Tibial nerve (tissue), 4 donors: ENCODE data around the gene NCMAP. TPM values are rescaled to one million over a fixed set of nuclear protein-coding genes. Genes with fewer than 3 reads are reported as not detected.

Source experiments
- DNase-seq, 2 donors: peaks; one replicate each; pipeline ENCODE4 v3.0.0-alpha.2; 2019; ENCODE audit warnings: low spot score in 2 of 2
- H3K27ac ChIP-seq, 4 donors: fragments of 200-600 bp; sonication (generic) in 3 of 4; one replicate each; pipeline ENCODE4 v1.5.1; 2017 to 2019; ENCODE audit warnings: mild to moderate bottlenecking in 1 of 4
- H3K27me3 ChIP-seq, 2 donors: fragments of 200-600 bp; sonication (generic) in 1 of 2; one replicate each; pipeline versions ENCODE4 v1.5.1 to v1.6.0; 2017 to 2019
- H3K36me3 ChIP-seq, 3 donors: fragments of 200-600 bp; sonication (generic); one replicate each; pipeline ENCODE4 v1.5.1; 2018 to 2019
- H3K4me1 ChIP-seq, 4 donors: fragments of 200-600 bp; sonication (generic) in 3 of 4; one replicate each; pipeline ENCODE4 v1.5.1; 2017 to 2019
- H3K4me3 ChIP-seq, 4 donors: fragments of 200-600 bp; sonication (generic) in 3 of 4; one replicate each; pipeline ENCODE4 v1.5.1; 2017 to 2019; ENCODE audit warnings: mild to moderate bottlenecking in 1 of 4, moderate library complexity in 1 of 4
- H3K9me3 ChIP-seq, 4 donors: fragments of 200-600 bp; sonication (generic) in 3 of 4; one replicate each; pipeline ENCODE4 v1.5.1; 2017 to 2019
- CTCF ChIP-seq, 5 experiments: fragments of 200-600 bp in 3 of 5; fragments of 450-650 bp in 2 of 5; sonication (generic) in 3 of 5; IDR thresholded peaks; one replicate each; pipeline ENCODE4 v1.5.1; 2016 to 2019; ENCODE audit warnings: antibody characterized with exemption in 5 of 5, mild to moderate bottlenecking in 3 of 5, moderate library complexity in 2 of 5
- EP300 ChIP-seq, 2 donors: sonication (generic); formaldehyde crosslinking; IDR thresholded peaks; one replicate each; pipeline ENCODE4 v1.6.1; 2017; ENCODE audit warnings: antibody characterized with exemption in 2 of 2, mild to moderate bottlenecking in 1 of 2
- POLR2A ChIP-seq, 2 donors: fragments of 450-650 bp; IDR thresholded peaks; one replicate each; pipeline ENCODE4 v1.6.1; 2017; ENCODE audit warnings: antibody characterized with exemption in 2 of 2, mild to moderate bottlenecking in 2 of 2, moderate library complexity in 2 of 2
- WGBS, 2 donors: methylation state at CpG; one replicate each; pipeline ENCODE4 v1.1.5; 2018; 5-methylcytosine and 5-hydroxymethylcytosine counted together
- total RNA-seq, 4 donors: library from RNA; depleted of rRNA; stranded (reverse); fragments of >200 nt; gene quantifications; one replicate each; pipeline ENCODE4 v1.1.0, GENCODE V29; 2016

Gene NCMAP
- total RNA-seq, 4 donors from 2014 or later = 49.2 to 191 (median 141) TPM

GRCh38 chr1:24642481-24643362, 86.8 kb downstream of the NCMAP start, which contains the start of gene SRRM1:
Gene SRRM1 (plus strand): TSS chr1:24643302. CDS start chr1:24643327, 25 bp downstream.
- no peaks in the 10 kb centered on the region for H3K9me3 ChIP-seq
- peak within 1 kb of the TSS; percentile 98 to 100 (median 100) for H3K27ac ChIP-seq
- DNase-seq = peak; percentile 97 to 98
- H3K4me1 ChIP-seq = peaks cover 0 to 48% (median 20%) of the 10 kb centered on the region in 4 donors
- TF ChIP-seq POLR2A (IDR thresholded peaks at IDR 0.05) = peak; percentile 99
- peak in 2 of 5 experiments; percentile 53 to 55 for TF ChIP-seq CTCF (IDR thresholded peaks at IDR 0.05)
- peak; percentile 89 to 100 for TF ChIP-seq EP300 (IDR thresholded peaks at IDR 0.05)
- 0% methylated on average over 24 to 78 of the region's 95 CpGs for WGBS, 2 donors
- H3K36me3 ChIP-seq = peaks cover under 1 to 25% (median 10%) of the 10 kb centered on the region in 3 donors
- H3K4me3 ChIP-seq = peak within 1 kb of the TSS; percentile 90 to 99 (median 94)
- H3K27me3 ChIP-seq = no peaks in the 10 kb centered on the region

DNA sequence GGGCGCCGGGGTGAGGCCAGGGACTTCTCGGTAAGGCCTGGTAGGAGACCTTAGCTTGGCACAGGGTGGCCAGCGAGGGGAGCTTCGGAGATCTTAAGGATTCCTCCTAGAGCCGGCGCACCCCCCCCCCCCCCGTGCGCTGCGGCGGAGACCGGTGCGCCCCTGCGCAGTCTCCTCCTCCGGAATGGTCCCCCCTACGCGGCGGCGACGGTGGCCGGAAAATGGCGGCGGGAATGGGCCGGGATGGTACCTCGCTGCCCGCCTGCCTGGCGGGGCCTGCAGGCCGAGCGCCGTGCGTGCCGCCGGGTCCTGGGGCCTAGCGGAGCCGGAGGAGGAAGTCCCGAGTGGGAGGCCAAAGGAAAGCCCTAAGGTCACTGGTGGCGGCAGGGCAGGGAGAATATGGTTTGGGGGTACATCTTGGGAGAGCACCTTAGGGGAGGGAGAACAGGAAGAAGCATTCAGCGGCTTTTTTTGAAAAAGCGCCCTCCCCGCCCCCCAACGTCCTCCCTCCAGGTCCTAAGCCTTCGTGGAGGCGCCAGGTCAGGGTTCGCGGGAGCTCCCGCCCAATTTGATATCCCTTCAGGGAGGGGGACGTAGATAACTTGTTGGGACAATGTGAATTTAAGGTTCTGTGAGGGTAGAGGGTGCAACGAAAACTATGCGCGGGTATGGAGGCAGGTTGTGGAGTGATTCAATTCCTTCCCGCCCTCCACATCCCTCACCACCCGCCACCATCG, 87.6 kb downstream of the NCMAP start:
- no peak for TF ChIP-seq EP300 (IDR thresholded peaks at IDR 0.05)
- peak in 1 of 2 donors; percentile 32 for TF ChIP-seq POLR2A (IDR thresholded peaks at IDR 0.05)
- Histone ChIP-seq H3K9me3 (no peaks in the 10 kb centered on the region), H3K4me1 (peaks cover 0 to 48% (median 20%) of the 10 kb centered on the region in 4 donors), H3K4me3 (peak overlapping the region; percentile 90 to 99 (median 94)), H3K27me3 (no peaks in the 10 kb centered on the region), H3K27ac (peak overlapping the region; percentile 81 to 98 (median 92)), H3K36me3 (peaks cover 4 to 33% (median 10%) of the 10 kb centered on the region in 3 donors)
- WGBS, 2 donors = 0 to 1% methylated on average over 24 to 40 of the region's 53 CpGs
- no peak for DNase-seq

DNA sequence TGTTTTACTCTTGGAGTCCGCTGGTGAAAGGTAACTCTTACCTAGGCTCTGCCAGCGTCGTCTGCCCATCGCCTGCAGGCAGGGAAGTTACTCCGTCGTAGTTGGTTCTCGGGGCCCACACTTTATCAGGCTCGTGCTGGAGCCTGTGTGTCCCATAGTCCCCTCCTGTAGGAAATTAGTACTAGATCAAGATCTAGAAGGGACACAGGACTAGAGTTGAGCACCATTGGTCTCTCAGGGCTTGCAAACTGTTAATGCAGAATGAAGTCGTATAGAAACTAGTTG, 88.2 kb downstream of the NCMAP start:
- DNase-seq = no peak
- no peak for TF ChIP-seq EP300 (IDR thresholded peaks at IDR 0.05)
- no peak for TF ChIP-seq CTCF (IDR thresholded peaks at IDR 0.05)
- TF ChIP-seq POLR2A (IDR thresholded peaks at IDR 0.05) = no peak
- Histone ChIP-seq H3K27ac (peak overlapping the region in 3 of 4 donors; percentile 92 to 98 (median 92)), H3K27me3 (no peaks in the 10 kb centered on the region), H3K4me1 (peaks cover 0 to 48% (median 20%) of the 10 kb centered on the region in 4 donors), H3K36me3 (peaks cover 4 to 39% (median 15%) of the 10 kb centered on the region in 3 donors), H3K9me3 (no peaks in the 10 kb centered on the region), H3K4me3 (peak overlapping the region; percentile 90 to 99 (median 94))
- 2 to 3% methylated on average over 9 of the region's 9 CpGs for WGBS, 2 donors

DNA sequence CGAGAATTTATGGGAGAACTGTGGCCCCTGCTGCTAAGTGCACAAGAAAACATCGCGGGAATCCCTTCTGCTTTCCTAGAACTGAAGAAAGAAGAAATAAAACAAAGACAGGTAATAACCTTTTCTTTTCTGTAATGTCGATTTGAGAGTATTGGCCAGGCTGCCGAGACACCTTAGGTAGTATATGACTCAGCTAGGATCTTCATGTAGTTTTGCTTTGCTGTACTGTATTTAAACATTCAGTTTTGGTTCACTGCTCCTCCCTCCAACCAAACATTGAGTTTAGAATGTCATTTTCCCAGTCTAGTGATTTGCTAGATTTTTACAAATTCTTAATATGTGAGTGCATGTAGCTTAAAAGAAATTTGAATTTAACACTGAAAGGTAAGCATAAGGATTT, 93.0 kb downstream of the NCMAP start:
- Histone ChIP-seq H3K36me3 (peaks cover 14 to 87% (median 46%) of the 10 kb centered on the region in 3 donors), H3K9me3 (no peaks in the 10 kb centered on the region), H3K27me3 (no peaks in the 10 kb centered on the region), H3K27ac (no peak overlapping the region), H3K4me3 (no peak overlapping the region), H3K4me1 (peaks cover 0 to 33% (median 14%) of the 10 kb centered on the region in 4 donors)
- WGBS, 2 donors = 93% methylated on average over 5 of the region's 5 CpGs
- no peak for DNase-seq
- TF ChIP-seq CTCF (IDR thresholded peaks at IDR 0.05) (no peak), POLR2A (IDR thresholded peaks at IDR 0.05) (no peak), EP300 (IDR thresholded peaks at IDR 0.05) (no peak)

DNA sequence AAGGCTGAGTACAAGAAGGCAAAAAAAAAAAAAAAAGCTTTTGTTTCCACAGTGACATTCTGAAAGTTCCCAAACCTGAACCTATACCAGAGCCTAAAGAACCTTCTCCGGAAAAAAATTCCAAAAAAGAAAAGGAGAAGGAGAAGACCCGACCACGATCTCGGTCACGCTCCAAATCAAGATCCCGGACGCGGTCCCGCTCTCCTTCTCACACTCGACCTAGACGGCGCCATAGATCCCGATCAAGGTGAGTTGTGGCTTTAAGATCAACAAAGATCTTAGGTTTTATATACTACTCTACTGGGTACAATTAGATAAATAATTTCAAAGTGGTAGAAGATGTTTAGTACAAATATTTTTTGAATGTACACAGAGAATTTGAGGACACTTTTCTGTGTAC, 96.5 kb downstream of the NCMAP start:
- WGBS, 2 donors = 93 to 94% methylated on average over 13 of the region's 13 CpGs
- DNase-seq = no peak
- Histone ChIP-seq H3K27me3 (no peaks in the 10 kb centered on the region), H3K36me3 (peaks cover 21 to 100% (median 66%) of the 10 kb centered on the region in 3 donors), H3K4me3 (no peak overlapping the region), H3K4me1 (no peaks in the 10 kb centered on the region), H3K9me3 (no peaks in the 10 kb centered on the region), H3K27ac (no peak overlapping the region)
- TF ChIP-seq CTCF (IDR thresholded peaks at IDR 0.05) (no peak), POLR2A (IDR thresholded peaks at IDR 0.05) (no peak), EP300 (IDR thresholded peaks at IDR 0.05) (no peak)
